GDM1 (cell line): ENCODE measurements around the gene PLEKHO2.

Experiments used
- DNase-seq: peaks from one replicate; lab custom pipeline; 2025; lab: John Stamatoyannopoulos, UW

PLEKHO2 gene

DNA sequence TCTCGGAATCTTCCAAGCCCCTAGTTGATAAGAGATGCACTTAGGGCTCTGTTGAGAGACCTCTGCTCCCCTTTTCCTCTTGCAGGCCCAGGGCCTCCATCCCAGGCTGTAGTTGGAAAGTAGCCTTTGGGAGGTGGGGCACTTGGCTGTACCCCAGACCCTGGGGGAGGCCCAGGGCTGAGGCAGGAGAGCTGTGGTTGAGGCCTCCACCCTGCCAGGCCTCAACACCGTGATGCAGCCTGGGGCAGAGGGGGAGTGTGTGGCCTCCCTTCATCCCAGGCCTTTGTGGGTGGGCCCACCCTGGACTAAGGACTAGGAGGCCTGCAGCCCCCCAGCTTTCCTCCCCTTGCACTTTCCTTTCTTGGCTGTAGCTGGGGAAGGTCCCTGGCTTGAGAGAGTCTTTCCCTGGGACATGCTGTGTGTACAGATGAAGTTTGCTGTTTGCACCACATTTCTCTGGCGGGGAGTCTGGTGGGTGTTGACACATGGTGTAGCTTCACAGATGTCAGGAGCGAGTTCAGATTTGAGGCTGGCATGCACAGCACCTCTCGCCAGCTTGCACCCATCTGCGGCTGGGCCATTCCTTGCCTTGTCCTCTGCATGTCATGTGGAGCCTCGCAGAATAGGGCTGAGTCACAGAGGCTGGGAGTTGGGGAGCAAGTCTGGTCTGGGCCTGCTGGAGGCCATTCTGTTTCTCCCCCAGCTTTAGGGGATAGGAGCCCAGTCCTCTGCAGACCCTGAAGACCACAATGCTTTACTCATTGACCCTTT lies 13.7 kb downstream of the PLEKHO2 start:
- no peak for DNase-seq

GRCh38 chr15:64856429-64857145 lies 14.9 kb downstream of the PLEKHO2 start:
- no peak for DNase-seq

GRCh38 chr15:64857421-64857820 lies 15.7 kb downstream of the PLEKHO2 start:
- no peak for DNase-seq

DNA sequence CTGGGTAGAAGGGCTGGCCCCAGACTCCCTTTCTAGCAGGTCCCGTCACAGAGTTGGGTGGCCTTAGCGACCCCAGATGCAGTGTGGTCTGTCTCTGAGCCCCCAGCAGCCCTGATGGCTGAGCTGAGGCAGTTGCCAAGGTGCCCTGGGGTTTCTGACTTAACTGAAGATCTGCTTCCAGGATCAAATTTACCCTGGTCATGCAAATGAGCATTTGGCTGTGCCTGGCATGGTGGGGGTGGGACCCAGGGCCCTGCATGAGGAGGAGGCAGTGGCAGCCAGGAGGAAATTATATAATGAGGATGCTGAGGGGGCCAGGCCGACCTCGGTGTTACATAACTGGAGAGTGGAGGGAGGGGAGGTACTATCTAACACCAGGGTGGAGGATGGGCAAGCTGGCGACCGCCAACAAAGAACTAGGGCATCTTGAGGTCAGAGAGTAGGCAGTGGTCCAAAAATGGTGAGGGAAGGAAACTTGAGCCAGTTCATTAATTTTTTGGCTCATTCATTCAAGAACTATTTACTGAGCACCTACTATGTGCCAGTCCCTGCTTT lies 16.4 kb downstream of the PLEKHO2 start:
- no peak for DNase-seq

DNA sequence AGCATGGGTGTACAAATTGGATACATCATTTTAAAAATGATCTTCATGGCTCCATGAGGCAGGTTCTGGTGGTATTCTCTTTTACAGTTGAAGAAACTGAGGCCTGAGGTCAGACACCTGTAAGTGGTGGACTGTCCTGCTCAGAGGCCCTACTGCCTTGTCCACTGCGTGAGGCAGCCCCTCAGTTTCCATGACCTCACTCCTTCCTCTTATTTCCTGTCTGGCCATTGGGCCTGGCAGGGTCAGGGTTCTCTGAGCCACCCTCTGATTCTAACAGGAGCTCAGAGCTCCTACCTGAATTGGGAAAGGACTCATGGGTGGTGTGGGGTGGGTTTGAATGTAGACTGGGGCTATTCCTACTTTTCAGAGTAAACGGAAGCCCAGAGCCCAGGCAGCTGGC lies 17.5 kb downstream of the PLEKHO2 start:
- no peak for DNase-seq

DNA sequence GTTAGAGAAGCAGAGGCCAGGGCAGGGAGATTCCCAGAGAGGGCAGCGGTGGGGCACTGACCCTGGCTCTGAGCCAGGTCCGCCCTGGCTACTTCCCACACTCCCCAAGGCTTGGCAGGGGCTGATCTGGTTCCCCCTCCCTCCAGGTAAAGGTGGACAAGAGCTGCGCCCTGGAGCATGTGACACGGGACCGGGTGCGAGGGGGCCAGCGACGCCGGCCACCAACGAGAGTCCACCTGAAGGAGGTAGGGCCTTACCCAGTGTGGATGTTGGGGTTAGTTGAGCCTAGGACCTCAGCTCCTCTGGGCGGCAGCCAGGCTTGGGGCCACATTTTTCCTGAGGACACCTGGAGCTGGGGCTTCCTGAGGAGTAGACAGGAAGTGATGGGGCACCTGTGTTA lies 19.6 kb downstream of the PLEKHO2 start:
- no peak for DNase-seq

- DNase-seq = no peak
Measured at GRCh38 chr15:64861960-64862359, 20.2 kb downstream of the PLEKHO2 start.

GRCh38 chr15:64862408-64862807 lies 20.7 kb downstream of the PLEKHO2 start:
- DNase-seq = no peak

- no peak for DNase-seq
Measured at GRCh38 chr15:64864068-64864467, 22.4 kb downstream of the PLEKHO2 start.

DNA sequence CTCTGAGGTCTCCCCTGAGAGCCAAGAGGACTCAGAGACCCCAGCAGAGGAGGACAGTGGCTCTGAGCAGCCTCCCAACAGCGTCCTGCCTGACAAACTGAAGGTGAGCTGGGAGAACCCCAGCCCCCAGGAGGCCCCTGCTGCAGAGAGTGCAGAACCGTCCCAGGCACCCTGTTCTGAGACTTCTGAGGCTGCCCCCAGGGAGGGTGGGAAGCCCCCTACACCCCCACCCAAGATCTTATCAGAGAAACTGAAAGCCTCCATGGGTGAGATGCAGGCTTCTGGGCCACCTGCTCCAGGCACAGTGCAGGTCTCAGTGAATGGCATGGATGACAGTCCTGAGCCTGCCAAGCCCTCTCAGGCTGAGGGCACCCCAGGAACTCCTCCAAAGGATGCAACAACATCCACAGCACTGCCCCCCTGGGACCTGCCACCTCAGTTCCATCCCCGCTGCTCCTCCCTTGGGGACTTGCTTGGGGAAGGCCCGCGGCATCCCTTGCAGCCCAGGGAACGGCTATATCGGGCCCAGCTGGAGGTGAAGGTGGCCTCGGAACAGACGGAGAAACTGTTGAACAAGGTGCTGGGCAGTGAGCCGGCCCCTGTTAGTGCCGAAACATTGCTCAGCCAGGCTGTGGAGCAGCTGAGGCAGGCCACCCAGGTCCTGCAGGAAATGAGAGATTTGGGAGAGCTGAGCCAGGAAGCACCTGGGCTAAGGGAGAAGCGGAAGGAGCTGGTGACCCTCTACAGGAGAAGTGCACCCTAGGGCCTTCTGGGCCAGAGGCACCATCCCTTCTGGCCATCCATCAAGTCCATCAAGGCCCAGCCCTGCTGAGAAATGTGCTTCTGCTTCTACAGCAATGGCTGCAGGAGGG lies 23.6 kb downstream of the PLEKHO2 start:
- no peak for DNase-seq

GRCh38 chr15:64865998-64866520 lies 24.3 kb downstream of the PLEKHO2 start:
- DNase-seq = no peak

DNA sequence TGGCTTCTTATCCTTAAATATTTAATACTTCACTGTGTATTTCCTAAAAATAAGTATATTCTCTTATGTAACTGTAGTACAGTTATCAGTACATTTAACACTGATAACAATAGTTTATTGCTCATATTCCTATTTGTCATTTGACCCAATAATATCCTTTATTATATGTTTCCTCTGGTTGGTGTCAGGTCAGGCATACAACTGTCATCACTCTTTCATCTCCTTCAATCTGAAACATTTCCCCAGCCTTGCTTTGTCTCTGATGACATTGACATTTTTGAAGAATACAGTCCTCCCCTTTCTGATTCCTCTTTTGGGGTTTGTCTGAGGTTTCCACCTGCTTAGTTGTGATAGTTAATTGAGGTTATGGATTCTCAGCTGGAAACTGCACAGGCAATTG lies 27.8 kb downstream of the PLEKHO2 start:
- DNase-seq = no peak

- no peak for DNase-seq
Measured at GRCh38 chr15:64870353-64870752, 28.6 kb downstream of the PLEKHO2 start.

GRCh38 chr15:64875641-64876223 lies 34.0 kb downstream of the PLEKHO2 start:
- DNase-seq = no peak

DNA sequence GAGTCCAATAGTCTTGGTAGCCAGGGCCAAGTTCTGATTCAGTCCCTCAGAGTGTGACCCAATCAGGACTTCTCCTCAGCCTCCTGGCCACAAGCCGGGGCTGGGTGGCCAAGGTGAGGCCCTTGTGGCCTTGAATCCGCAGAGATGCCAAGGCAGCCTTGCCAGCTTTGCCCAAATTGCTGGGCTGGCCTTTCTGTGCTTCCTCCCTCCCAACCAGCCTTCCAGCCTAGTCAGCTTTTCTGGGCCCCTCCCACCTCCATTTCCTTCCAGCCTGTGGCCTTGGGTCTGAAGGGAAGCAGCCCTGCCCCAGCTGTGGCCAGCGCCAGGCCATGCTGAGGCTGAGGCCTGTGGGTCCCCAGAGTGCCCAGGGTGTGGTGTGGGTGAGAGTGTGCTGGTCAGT lies 35.7 kb downstream of the PLEKHO2 start:
- no peak for DNase-seq

DNA sequence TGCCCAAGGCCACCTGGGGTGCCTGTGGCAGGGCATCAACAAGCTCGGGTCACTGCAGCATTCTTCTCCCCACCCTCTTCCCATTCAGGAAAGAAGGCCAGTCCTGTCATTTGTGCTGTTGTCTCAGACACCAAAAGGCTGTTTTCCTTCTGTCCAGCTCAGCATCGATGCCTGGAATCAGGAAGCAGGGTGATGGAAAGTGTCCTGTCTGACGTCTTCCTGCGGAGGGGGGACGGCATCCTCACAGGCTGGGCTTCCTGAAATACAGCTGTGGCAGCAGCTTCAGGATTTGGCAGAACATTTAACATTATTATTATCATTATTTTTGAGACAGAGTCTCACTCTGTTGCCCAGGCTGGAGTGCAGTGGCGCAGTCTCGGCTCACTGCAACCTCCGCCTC lies 37.0 kb downstream of the PLEKHO2 start:
- DNase-seq = no peak

DNA sequence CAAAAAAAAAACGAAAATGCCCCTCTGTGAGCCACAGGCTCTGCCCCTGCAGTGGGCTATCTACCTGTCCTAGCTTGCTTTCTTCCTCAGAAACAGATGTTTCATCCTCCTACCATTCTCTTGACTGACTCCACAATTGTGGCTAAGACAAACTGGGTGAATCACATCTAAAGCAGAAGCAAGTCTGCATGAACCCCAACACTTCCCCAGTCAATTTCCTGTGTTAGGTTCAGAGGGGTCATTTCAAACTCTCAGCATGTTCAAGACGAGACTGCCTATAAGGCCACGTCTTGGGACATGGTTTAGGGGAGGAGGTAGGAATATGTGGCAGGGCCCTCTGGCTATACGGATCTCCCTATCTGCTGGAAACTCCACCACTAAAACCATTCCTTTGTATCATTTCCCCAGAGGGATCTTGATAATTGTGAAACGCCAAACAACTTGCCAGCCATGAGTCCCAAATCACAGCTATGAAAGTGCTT lies 41.4 kb downstream of the PLEKHO2 start:
- peak; percentile 50 for DNase-seq

DNA sequence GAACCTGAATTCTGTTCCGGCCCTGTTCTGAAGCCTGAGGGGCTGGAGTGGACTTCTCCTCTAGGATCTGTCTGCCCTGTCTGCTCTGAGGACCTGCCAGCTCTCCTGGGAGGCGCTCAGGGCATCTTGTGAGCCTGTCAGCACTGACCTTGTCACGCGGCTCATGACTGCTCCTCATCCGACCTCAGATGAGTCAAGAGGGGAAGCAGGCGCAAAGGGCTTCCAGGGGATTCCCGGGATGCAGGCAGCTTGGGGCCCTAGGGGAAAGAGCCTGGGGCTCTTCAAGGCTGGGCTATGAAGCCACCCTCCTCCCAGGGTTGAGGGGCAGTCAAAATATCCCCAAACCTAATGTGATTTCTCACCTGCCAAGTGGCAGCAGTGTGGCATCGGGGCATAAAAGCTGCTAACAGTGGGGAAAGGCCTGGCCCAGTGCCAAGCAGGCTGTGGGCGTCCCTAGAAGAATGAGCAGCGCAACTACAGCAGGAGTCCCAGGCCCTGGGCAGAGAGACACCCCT lies 42.3 kb downstream of the PLEKHO2 start:
- DNase-seq = no peak

DNA sequence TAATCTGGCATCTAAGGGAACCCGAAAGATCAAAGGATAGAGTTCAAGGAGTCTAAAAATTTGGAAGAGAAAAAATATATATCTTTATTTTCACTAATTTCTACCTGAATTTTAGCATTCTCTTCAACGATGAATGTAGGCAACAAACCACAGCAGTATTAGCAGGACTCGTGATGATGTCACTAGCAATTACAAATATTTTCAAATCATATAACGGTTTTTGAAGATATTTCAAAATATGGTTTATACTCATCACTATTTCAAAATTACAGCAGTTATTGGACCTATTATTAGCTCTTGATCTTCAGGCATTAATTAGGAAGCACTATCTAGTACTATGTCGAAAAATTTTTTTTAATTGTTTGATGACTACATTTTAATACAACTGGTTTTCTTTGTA lies 43.0 kb downstream of the PLEKHO2 start:
- no peak for DNase-seq

GRCh38 chr15:64888336-64888735 lies 46.6 kb downstream of the PLEKHO2 start:
- no peak for DNase-seq

DNA sequence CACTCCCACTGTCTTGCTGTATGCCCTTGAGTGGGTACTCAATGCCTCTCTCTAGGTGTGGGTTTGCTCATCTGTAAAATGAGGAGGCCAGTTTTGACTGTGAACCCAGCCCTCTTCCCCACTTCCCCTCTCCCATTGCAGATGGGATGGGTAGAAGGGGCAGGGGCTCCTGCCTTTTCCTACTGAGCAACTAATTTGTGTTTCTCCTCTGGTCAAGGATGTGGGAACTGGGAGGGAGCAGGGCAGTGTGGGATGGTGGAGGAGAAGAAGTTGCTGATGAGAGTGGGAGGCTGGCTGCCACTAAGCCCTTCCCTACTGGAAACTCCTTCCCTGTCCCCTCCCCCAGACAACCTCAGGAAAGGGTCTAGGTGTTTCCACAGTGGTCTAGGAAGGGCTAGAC lies 49.8 kb downstream of the PLEKHO2 start:
- no peak for DNase-seq
